ENCODE data around the gene CD28.
"Not testable (repeated sequence)": the region's sequence is repeated elsewhere in the genome, so short reads cannot be mapped to it uniquely, and the experiment has no call there.

CD28 gene

DNA sequence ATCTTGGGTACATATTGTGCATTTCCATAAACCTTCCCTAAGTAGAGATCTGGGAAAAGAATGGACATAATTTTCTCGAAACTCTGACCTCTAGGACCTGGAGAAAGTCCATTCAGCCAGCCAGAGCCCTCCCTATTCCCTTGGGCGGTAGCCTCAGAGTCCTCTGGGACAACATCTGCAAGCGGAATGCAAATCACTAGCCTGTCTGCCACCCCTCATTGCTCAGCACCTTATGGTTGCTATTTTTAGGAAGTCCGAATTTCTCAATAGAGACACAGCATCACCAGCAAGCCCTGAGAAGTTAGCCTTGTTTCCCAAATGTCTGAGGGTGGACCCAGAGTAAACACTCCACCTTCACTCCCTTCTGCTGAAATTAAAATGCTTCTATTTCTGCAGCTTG, 17.6 kb upstream of the CD28 start:
- no peak for DNase-seq

- no peak for DNase-seq
Observed at GRCh38 chr2:203689426-203690116, 16.9 kb upstream of the CD28 start.

- DNase-seq, result no peak
Observed at GRCh38 chr2:203690117-203690431, 16.4 kb upstream of the CD28 start.

DNA sequence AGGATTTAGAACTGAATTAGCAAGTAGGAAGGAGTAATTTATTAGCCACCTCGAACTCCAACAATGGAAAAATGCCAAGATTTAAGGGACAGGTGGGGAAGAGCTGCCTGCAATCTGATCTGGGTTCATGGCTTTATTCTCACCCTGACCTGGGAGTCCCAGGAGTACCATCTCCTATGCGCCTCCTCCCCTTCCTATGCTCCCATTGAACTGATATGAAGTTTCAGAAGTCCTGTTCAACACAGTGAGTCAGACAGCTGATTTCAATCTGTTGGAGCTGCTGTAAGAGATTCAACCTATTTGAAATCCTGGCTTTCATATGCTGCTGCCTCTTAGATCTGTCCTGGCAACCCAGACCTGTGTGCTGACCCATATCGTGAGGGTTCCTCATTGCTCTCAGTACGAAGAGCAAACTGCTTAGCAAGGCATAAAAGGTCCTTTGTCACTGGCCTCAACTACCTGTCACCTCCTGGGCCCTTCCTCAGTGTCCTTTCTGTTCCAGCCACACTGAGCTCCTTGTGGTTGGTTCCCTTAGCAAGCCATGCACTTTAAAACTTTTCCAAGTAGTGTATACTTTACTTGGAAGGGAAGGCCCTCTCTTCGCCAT, 15.9 kb upstream of the CD28 start:
- no peak for DNase-seq

GRCh38 chr2:203691149-203691548, 15.3 kb upstream of the CD28 start:
- no peak for DNase-seq

GRCh38 chr2:203692031-203692710, 14.3 kb upstream of the CD28 start:
- no peak for DNase-seq

DNA sequence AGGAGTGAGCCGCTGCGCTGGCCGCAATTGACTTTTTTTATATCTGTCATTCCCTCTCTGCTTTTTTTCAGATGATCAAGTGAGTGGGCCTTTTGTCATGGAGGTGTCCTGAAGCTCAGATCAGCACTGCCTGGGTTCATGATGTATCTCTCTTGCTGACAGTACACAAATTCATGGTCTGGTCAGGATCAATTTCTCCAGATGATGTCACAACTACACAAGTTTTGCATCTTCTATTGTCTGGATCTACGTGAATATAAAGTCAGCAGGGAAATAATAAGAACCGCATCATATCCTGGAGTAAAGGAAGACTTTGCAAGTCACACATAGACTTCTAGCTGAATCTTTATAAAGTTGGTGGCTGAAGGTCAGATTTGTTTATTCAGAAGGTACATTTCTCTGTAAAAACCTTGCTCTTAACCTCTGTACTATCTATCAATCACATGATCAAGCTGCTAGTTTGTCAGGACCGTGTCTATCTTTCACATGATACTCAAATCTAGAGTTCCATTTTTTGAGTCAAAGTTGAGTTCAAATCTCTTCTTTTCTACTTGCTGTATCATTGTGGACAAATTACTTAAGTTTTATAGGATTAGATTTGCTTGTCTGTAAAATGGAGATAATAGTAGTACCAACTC, 13.1 kb upstream of the CD28 start:
- no peak for DNase-seq

- no peak for DNase-seq
Observed at GRCh38 chr2:203694191-203694590, 12.2 kb upstream of the CD28 start.

- DNase-seq, result no peak
Observed at GRCh38 chr2:203697190-203697589, 9.2 kb upstream of the CD28 start.

DNA sequence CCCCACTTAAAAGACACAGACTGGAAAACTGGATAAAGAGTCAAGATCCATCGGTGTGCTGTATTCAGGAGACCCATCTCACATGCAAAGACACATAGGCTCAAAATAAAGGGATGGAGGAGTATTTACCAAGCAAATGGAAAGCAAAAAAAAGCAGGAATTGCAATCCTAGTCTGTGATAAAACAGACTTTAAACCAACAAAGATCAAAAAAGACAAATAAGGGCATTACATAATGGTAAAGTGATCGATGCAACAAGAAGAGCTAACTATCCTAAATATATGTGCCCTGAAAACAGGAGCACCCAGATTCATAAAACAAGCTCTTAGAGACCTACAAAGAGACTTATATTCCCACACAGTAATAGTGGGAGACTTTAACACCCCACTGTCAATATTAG, 8.7 kb upstream of the CD28 start:
- DNase-seq, result not testable (repeated sequence)

DNA sequence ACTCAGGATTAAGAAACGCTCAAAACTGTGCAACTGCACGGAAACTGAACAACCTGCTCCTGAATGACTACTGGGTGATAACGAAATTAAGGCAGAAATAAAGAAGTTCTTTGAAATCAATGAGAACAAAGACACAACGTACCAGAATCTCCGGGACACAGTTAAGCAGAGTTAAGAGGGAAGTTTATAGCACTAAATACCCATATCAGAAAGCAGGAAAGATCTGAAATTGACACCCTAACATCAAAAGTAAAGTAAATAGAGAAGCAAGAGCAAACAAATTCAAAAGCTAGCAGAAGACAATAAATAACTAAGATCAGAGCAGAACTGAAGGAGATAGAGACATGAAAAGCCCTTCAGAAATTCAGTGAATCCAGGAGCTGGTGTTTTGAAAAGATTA, 8.0 kb upstream of the CD28 start:
- not testable (repeated sequence) for DNase-seq

- DNase-seq, result no peak
Observed at GRCh38 chr2:203704430-203704829, 2.0 kb upstream of the CD28 start.

GRCh38 chr2:203705178-203705577, 1.3 kb upstream of the CD28 start:
- no peak for DNase-seq

GRCh38 chr2:203707530-203707929, 1.1 kb downstream of the CD28 start:
- no peak for DNase-seq

DNA sequence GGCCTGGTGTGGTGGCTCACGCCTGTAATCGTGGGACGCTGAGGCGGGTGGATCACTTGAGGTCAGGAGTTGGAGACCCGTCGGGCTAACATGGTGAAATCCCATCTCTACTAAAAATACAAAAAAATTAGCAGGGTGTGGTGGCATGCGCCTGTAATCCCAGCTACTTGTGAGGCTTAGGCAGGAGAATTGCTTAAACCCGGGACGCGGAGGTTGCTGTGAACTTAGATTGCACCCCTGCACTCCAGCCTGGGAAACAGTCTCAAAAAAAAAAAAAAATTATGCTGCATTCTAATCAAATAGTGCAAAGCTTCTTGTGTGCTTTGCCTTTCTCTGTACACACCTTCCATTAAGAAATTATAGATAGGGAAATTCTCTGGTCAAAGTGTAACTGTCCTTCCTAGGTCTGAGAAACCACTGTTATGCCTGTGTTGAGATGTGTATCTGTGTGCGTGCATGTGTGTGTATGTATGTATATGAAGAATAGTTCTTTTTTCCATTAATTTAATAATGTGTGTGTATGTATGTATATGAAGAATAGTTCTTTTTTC, 2.5 kb downstream of the CD28 start:
- DNase-seq, result no peak

- no peak for DNase-seq
Observed at GRCh38 chr2:203709416-203710040, 3.1 kb downstream of the CD28 start.

DNA sequence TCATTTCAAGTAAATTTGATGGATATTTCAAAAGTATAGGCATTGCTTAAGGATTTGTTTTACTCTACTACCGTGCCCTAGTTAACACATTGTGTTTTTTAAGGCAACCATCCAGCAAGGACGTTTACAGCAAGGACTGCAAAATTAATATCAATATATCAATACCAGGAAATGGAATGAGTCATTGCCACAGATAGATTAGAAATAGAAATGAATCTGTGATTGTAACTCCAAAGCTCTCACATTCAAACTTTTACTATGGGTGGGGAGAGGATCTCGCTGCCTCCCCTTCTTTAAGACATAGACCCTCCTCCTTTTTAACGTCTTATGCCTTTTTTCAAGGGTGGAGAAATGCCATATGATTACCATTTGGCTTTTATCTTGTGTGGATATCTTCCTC, 3.8 kb downstream of the CD28 start:
- DNase-seq, result no peak

- DNase-seq, result no peak
Observed at GRCh38 chr2:203710952-203711351, 4.5 kb downstream of the CD28 start.

- no peak for DNase-seq
Observed at GRCh38 chr2:203711399-203711798, 5.0 kb downstream of the CD28 start.

GRCh38 chr2:203713381-203713780, 6.9 kb downstream of the CD28 start:
- no peak for DNase-seq

- DNase-seq, result no peak
Observed at GRCh38 chr2:203714112-203714511, 7.7 kb downstream of the CD28 start.

- DNase-seq, result no peak
Observed at GRCh38 chr2:203715744-203716143, 9.3 kb downstream of the CD28 start.

DNA sequence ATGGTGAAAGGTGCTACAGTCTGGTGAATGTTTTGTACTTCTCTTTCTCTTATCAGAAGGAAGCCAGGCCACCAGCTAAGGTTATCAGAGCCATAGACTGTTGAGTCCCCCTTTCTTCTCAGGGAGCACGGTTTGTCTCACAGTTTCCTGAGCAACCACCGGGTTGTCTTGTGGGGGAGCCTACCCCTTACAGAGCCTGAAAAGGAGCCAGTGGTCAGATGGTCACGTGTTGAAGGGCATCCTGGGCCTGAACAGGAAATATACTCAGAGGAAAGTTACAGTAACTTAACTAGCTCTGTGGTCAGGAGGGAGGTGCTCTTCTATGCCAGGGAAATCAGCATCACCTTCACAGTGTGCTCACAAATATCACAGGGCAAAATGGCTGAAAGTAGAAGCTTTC, 11.6 kb downstream of the CD28 start:
- no peak for DNase-seq

Data from NCI-H1092 treated with DMSO at 0.1 percent for 48 hours (cell line).